ENCODE results near the gene ZNF444. TPM values are rescaled to one million over a fixed set of nuclear protein-coding genes. Genes with fewer than 3 reads are reported as not detected.
"Not testable (repeated sequence)": the region's sequence is repeated elsewhere in the genome, so short reads cannot be mapped to it uniquely, and the experiment has no call there.

The ZNF444 gene
- polyA plus RNA-seq, 4 donors = 20.1 to 40.6 (median 25.3) TPM

DNA sequence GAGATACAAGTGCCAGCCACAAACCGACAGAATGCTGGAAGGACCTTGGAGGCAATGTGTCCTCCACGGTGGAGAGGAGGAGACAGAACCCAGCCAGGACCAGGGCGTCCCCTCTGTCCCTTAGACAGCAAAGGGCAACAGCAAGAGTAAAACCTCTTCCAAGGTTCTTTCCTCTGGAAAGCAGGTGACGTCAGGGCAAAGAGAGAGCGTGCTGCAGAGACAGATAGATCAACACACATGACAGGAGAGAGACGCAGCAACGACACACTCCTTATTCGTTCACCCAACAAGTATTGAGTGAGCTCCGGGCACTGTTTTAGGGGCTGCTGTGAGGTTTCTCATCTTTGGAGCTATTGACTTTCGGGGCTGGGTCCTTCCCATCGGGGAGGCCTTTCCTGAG lies 33.5 kb downstream of the ZNF444 start:
- no peak for FAIRE-seq
- no peak for DNase-seq
- H3K36me3 ChIP-seq (ENCODE audit: control insufficient read depth in 3 of 3, insufficient read depth in 2 of 3, low read depth in 1 of 3, low read length in 3 of 3) = no peaks in the 10 kb centered on the region
- no peaks in the 10 kb centered on the region for H3K4me1 ChIP-seq (ENCODE audit: control insufficient read depth in 3 of 3, insufficient read depth in 2 of 3, low read depth in 1 of 3, low read length in 2 of 3)
- peaks cover 0 to 4% (median 4%) of the 10 kb centered on the region in 3 donors for H3K27me3 ChIP-seq (ENCODE audit: control insufficient read depth in 3 of 3, insufficient read depth in 3 of 3, low read length in 3 of 3)
- H3K27ac ChIP-seq (ENCODE audit: low read depth in 1 of 3, low read length in 2 of 3) = no peak overlapping the region
- WGBS, 3 donors = 25 to 49% (median 43%) methylated on average over 11 of the region's 11 CpGs
- H3K9me3 ChIP-seq (ENCODE audit: control insufficient read depth in 2 of 2, insufficient read depth in 1 of 2, low read depth in 1 of 2, low read length in 1 of 2) = no peaks in the 10 kb centered on the region
- H3K4me3 ChIP-seq (ENCODE audit: low read depth in 1 of 3, low read length in 3 of 3) = no peak overlapping the region

DNA sequence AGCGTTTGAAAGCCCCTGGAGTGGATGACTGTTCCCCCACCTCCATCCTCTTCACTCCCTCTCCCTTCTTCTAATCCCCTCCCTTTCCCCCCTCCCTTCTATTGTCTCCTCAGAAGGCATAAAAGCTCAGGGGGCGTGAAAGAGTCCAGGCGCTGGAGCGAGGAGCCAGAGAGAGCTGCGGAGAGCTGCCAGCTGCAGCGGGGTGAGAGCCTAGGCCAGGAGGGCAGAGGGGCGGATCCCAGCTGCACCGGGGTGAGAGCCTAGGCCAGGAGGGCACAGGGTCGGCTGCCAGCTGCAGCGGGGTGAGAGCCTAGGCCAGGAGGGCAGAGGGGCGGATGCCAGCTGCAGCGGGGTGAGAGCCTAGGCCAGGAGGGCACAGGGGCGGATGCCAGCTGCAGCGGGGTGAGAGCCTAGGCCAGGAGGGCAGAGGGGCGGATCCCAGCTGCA lies 34.8 kb downstream of the ZNF444 start, which contains the start of gene GALP:
Gene GALP (plus strand): TSS at position 148 of the 447 bp plus-strand sequence. CDS start 1,101 bp downstream, outside the sequence.
- WGBS, 3 donors = 15 to 46% (median 43%) methylated on average over 13 to 15 of the region's 15 CpGs
- not testable (repeated sequence) for H3K36me3 ChIP-seq (ENCODE audit: control insufficient read depth in 3 of 3, insufficient read depth in 2 of 3, low read depth in 1 of 3, low read length in 3 of 3); H3K27ac ChIP-seq (ENCODE audit: low read depth in 1 of 3, low read length in 2 of 3); DNase-seq; FAIRE-seq; H3K9me3 ChIP-seq (ENCODE audit: control insufficient read depth in 2 of 2, insufficient read depth in 1 of 2, low read depth in 1 of 2, low read length in 1 of 2); H3K27me3 ChIP-seq (ENCODE audit: control insufficient read depth in 3 of 3, insufficient read depth in 3 of 3, low read length in 3 of 3); H3K4me1 ChIP-seq (ENCODE audit: control insufficient read depth in 3 of 3, insufficient read depth in 2 of 3, low read depth in 1 of 3, low read length in 2 of 3); H3K4me3 ChIP-seq (ENCODE audit: low read depth in 1 of 3, low read length in 3 of 3)

GRCh38 chr19:56176310-56176709 lies 35.2 kb downstream of the ZNF444 start:
- not testable (repeated sequence) for H3K27ac ChIP-seq (ENCODE audit: low read depth in 1 of 3, low read length in 2 of 3); H3K9me3 ChIP-seq (ENCODE audit: control insufficient read depth in 2 of 2, insufficient read depth in 1 of 2, low read depth in 1 of 2, low read length in 1 of 2); FAIRE-seq; DNase-seq; H3K36me3 ChIP-seq (ENCODE audit: control insufficient read depth in 3 of 3, insufficient read depth in 2 of 3, low read depth in 1 of 3, low read length in 3 of 3); H3K27me3 ChIP-seq (ENCODE audit: control insufficient read depth in 3 of 3, insufficient read depth in 3 of 3, low read length in 3 of 3); H3K4me1 ChIP-seq (ENCODE audit: control insufficient read depth in 3 of 3, insufficient read depth in 2 of 3, low read depth in 1 of 3, low read length in 2 of 3); H3K4me3 ChIP-seq (ENCODE audit: low read depth in 1 of 3, low read length in 3 of 3)
- WGBS, 3 donors = 22 to 66% (median 22%) methylated on average over 1 to 11 of the region's 11 CpGs

- no peak overlapping the region for H3K4me3 ChIP-seq (ENCODE audit: low read depth in 1 of 3, low read length in 3 of 3)
- H3K36me3 ChIP-seq (ENCODE audit: control insufficient read depth in 3 of 3, insufficient read depth in 2 of 3, low read depth in 1 of 3, low read length in 3 of 3) = no peaks in the 10 kb centered on the region
- H3K4me1 ChIP-seq (ENCODE audit: control insufficient read depth in 3 of 3, insufficient read depth in 2 of 3, low read depth in 1 of 3, low read length in 2 of 3) = no peaks in the 10 kb centered on the region
- H3K27ac ChIP-seq (ENCODE audit: low read depth in 1 of 3, low read length in 2 of 3) = no peak overlapping the region
- no peaks in the 10 kb centered on the region for H3K9me3 ChIP-seq (ENCODE audit: control insufficient read depth in 2 of 2, insufficient read depth in 1 of 2, low read depth in 1 of 2, low read length in 1 of 2)
- WGBS, 3 donors = 70 to 78% (median 76%) methylated on average over 18 of the region's 18 CpGs
- no peak for DNase-seq
- peaks cover 0 to 4% (median 4%) of the 10 kb centered on the region in 3 donors for H3K27me3 ChIP-seq (ENCODE audit: control insufficient read depth in 3 of 3, insufficient read depth in 3 of 3, low read length in 3 of 3)
- no peak for FAIRE-seq
Observed at GRCh38 chr19:56176881-56177280, 35.8 kb downstream of the ZNF444 start.

- WGBS, 3 donors = 34 to 57% (median 48%) methylated on average over 11 of the region's 11 CpGs
- H3K4me1 ChIP-seq (ENCODE audit: control insufficient read depth in 3 of 3, insufficient read depth in 2 of 3, low read depth in 1 of 3, low read length in 2 of 3) = no peaks in the 10 kb centered on the region
- H3K36me3 ChIP-seq (ENCODE audit: control insufficient read depth in 3 of 3, insufficient read depth in 2 of 3, low read depth in 1 of 3, low read length in 3 of 3) = no peaks in the 10 kb centered on the region
- DNase-seq = no peak
- no peak overlapping the region for H3K4me3 ChIP-seq (ENCODE audit: low read depth in 1 of 3, low read length in 3 of 3)
- no peaks in the 10 kb centered on the region for H3K9me3 ChIP-seq (ENCODE audit: control insufficient read depth in 2 of 2, insufficient read depth in 1 of 2, low read depth in 1 of 2, low read length in 1 of 2)
- no peak overlapping the region for H3K27ac ChIP-seq (ENCODE audit: low read depth in 1 of 3, low read length in 2 of 3)
- H3K27me3 ChIP-seq (ENCODE audit: control insufficient read depth in 3 of 3, insufficient read depth in 3 of 3, low read length in 3 of 3) = peaks cover 0 to 7% (median 4%) of the 10 kb centered on the region in 3 donors
- no peak for FAIRE-seq
Observed at GRCh38 chr19:56177564-56178243, 36.6 kb downstream of the ZNF444 start.

DNA sequence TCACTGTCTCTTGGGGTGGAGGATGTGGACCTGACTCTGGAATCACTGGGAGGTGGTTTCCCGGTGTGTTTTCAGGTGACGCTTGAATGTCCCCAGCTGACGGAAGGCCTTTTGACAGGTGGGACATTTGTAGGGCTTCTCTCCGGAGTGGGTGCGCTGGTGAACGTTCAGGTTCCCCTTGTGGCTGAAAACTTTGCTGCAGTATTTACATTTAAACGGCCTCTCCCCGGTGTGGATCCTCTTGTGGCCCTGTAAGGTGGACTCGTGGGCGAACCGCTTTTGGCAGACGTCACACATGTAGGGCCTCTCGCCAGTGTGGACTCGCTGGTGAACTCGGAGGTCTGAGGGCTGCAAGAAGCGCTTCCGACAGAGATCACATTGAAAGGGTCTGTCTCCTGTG lies 48.7 kb downstream of the ZNF444 start:
- Histone ChIP-seq H3K4me1 (ENCODE audit: control insufficient read depth in 3 of 3, insufficient read depth in 2 of 3, low read depth in 1 of 3, low read length in 2 of 3) (no peaks in the 10 kb centered on the region), H3K27ac (ENCODE audit: low read depth in 1 of 3, low read length in 2 of 3) (no peak overlapping the region), H3K27me3 (ENCODE audit: control insufficient read depth in 3 of 3, insufficient read depth in 3 of 3, low read length in 3 of 3) (no peaks in the 10 kb centered on the region), H3K9me3 (ENCODE audit: control insufficient read depth in 2 of 2, insufficient read depth in 1 of 2, low read depth in 1 of 2, low read length in 1 of 2) (no peaks in the 10 kb centered on the region), H3K4me3 (ENCODE audit: low read depth in 1 of 3, low read length in 3 of 3) (no peak overlapping the region), H3K36me3 (ENCODE audit: control insufficient read depth in 3 of 3, insufficient read depth in 2 of 3, low read depth in 1 of 3, low read length in 3 of 3) (no peaks in the 10 kb centered on the region)
- DNase-seq (peak in 1 of 2 donors; percentile 2), FAIRE-seq (no peak)
- 72 to 79% (median 79%) methylated on average over 16 to 17 of the region's 17 CpGs for WGBS, 3 donors

DNA sequence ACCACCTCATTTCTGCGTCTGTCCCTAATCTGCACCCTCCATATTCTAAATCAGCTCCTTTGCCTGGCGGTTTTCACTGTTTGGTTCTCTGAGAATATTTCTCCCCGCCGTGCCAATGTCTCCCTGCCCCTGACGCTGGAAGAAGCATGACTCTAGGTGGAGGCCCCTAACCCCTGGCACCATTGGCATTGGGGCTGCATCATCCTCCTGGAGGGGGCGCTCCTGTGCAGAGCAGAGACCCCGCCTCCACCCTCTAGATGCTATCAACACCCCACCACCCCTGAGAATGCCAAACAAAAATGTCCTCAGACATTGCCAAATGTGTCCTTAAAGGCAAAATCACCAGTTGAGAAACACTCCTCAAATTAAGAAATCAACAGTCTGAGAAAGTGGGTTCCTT lies 50.0 kb downstream of the ZNF444 start:
- FAIRE-seq (no peak), DNase-seq (no peak)
- no peaks in the 10 kb centered on the region for H3K36me3 ChIP-seq (ENCODE audit: control insufficient read depth in 3 of 3, insufficient read depth in 2 of 3, low read depth in 1 of 3, low read length in 3 of 3)
- no peaks in the 10 kb centered on the region for H3K27me3 ChIP-seq (ENCODE audit: control insufficient read depth in 3 of 3, insufficient read depth in 3 of 3, low read length in 3 of 3)
- H3K27ac ChIP-seq (ENCODE audit: low read depth in 1 of 3, low read length in 2 of 3) = no peak overlapping the region
- WGBS, 3 donors = 75 to 79% (median 77%) methylated on average over 7 of the region's 7 CpGs
- no peak overlapping the region for H3K4me3 ChIP-seq (ENCODE audit: low read depth in 1 of 3, low read length in 3 of 3)
- no peaks in the 10 kb centered on the region for H3K9me3 ChIP-seq (ENCODE audit: control insufficient read depth in 2 of 2, insufficient read depth in 1 of 2, low read depth in 1 of 2, low read length in 1 of 2)
- no peaks in the 10 kb centered on the region for H3K4me1 ChIP-seq (ENCODE audit: control insufficient read depth in 3 of 3, insufficient read depth in 2 of 3, low read depth in 1 of 3, low read length in 2 of 3)

DNA sequence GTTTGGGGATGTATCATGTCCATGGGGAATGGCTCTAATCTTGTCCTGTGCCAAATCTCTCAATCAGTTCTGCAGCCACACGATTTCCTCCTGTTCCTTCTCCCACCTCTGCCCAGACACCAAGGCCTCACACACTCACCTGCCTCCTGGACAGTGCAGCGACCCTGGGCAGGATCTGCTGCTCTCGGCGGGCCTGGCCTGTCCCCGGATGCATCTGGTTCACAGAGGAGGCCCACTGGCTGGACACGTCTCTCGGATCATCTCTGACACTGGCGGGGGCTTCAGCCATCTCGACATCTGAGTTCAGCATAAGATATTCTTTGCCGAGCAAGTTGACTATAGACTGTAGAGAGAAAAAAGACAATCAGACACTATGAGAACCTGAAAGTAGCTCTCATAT lies 50.6 kb downstream of the ZNF444 start:
- H3K9me3 ChIP-seq (ENCODE audit: control insufficient read depth in 2 of 2, insufficient read depth in 1 of 2, low read depth in 1 of 2, low read length in 1 of 2) = no peaks in the 10 kb centered on the region
- FAIRE-seq (no peak), DNase-seq (no peak)
- no peaks in the 10 kb centered on the region for H3K4me1 ChIP-seq (ENCODE audit: control insufficient read depth in 3 of 3, insufficient read depth in 2 of 3, low read depth in 1 of 3, low read length in 2 of 3)
- H3K4me3 ChIP-seq (ENCODE audit: low read depth in 1 of 3, low read length in 3 of 3) = no peak overlapping the region
- 81 to 84% (median 81%) methylated on average over 10 of the region's 10 CpGs for WGBS, 3 donors
- H3K27ac ChIP-seq (ENCODE audit: low read depth in 1 of 3, low read length in 2 of 3) = no peak overlapping the region
- H3K27me3 ChIP-seq (ENCODE audit: control insufficient read depth in 3 of 3, insufficient read depth in 3 of 3, low read length in 3 of 3) = no peaks in the 10 kb centered on the region
- no peaks in the 10 kb centered on the region for H3K36me3 ChIP-seq (ENCODE audit: control insufficient read depth in 3 of 3, insufficient read depth in 2 of 3, low read depth in 1 of 3, low read length in 3 of 3)

Measured in small intestine (tissue), 7 donors.